ENCODE results near the gene ITGAD.

DNA sequence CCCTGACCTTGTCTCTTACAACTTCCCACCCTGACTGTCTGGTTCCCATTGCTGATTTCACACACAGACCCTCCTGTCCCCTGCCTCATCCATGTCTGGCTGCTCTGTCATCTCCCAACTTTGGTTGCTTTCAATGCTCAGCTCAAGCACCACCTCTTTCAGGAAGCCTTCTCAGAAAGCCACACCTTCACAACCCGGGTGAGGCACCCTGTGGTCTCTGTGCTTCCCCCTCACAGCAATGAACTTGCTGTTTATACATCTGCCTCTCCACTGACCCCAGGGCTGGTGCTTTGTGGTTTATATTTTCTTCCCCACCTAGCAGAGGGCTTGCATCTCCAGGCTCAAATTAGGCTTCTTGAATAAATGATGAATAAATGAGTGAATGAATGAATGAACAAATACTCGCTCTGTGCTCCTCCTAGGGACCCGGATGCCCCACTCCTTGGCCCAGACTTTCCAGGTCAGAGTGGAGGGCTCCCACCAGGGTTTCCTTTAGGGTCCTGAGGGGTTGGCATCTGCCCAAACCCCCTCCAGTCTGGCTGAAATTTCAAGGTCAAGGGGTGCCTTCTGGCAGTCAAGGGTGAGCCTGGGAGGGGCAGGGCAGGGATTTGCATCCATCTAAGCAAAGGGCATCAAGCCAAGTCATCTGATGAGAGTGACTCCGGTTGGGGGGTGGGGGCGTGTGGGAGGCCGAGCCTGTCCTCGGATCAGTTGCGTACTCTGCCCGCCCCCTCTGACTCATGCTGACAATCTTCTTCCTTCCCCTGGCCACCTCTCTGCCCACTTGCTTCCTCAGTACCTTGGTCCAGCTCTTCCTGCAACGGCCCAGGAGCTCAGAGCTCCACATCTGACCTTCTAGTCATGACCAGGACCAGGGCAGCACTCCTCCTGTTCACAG, 38.5 kb upstream of the ITGAD start, which contains the start of gene ITGAX:
- no peak for TF ChIP-seq POLR2AphosphoS5 (IDR thresholded peaks at IDR 0.05; ENCODE audit: low read depth)
- TF ChIP-seq, protein P1, sequence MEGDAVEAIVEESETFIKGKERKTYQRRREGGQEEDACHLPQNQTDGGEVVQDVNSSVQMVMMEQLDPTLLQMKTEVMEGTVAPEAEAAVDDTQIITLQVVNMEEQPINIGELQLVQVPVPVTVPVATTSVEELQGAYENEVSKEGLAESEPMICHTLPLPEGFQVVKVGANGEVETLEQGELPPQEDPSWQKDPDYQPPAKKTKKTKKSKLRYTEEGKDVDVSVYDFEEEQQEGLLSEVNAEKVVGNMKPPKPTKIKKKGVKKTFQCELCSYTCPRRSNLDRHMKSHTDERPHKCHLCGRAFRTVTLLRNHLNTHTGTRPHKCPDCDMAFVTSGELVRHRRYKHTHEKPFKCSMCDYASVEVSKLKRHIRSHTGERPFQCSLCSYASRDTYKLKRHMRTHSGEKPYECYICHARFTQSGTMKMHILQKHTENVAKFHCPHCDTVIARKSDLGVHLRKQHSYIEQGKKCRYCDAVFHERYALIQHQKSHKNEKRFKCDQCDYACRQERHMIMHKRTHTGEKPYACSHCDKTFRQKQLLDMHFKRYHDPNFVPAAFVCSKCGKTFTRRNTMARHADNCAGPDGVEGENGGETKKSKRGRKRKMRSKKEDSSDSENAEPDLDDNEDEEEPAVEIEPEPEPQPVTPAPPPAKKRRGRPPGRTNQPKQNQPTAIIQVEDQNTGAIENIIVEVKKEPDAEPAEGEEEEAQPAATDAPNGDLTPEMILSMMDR (conservative IDR thresholded peaks at IDR 0.05; ENCODE audit: low read depth in 2 of 2), result no peak
- no peak for TF ChIP-seq EZH2 (IDR thresholded peaks at IDR 0.05; ENCODE audit: low read depth, unreplicated experiment)
- no peak for TF ChIP-seq CREB1 (CRISPR knock-in tag; IDR thresholded peaks at IDR 0.05; ENCODE audit: low read depth)
- TF ChIP-seq, protein P2, sequence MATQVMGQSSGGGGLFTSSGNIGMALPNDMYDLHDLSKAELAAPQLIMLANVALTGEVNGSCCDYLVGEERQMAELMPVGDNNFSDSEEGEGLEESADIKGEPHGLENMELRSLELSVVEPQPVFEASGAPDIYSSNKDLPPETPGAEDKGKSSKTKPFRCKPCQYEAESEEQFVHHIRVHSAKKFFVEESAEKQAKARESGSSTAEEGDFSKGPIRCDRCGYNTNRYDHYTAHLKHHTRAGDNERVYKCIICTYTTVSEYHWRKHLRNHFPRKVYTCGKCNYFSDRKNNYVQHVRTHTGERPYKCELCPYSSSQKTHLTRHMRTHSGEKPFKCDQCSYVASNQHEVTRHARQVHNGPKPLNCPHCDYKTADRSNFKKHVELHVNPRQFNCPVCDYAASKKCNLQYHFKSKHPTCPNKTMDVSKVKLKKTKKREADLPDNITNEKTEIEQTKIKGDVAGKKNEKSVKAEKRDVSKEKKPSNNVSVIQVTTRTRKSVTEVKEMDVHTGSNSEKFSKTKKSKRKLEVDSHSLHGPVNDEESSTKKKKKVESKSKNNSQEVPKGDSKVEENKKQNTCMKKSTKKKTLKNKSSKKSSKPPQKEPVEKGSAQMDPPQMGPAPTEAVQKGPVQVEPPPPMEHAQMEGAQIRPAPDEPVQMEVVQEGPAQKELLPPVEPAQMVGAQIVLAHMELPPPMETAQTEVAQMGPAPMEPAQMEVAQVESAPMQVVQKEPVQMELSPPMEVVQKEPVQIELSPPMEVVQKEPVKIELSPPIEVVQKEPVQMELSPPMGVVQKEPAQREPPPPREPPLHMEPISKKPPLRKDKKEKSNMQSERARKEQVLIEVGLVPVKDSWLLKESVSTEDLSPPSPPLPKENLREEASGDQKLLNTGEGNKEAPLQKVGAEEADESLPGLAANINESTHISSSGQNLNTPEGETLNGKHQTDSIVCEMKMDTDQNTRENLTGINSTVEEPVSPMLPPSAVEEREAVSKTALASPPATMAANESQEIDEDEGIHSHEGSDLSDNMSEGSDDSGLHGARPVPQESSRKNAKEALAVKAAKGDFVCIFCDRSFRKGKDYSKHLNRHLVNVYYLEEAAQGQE (IDR thresholded peaks at IDR 0.05; ENCODE audit: unreplicated experiment), result no peak
- no peak for TF ChIP-seq EZH2phosphoT487 (IDR thresholded peaks at IDR 0.05; ENCODE audit: unreplicated experiment)
- TF ChIP-seq ZNF462 (CRISPR knock-in tag; IDR thresholded peaks at IDR 0.05), result no peak
- no peak for TF ChIP-seq ZNF114 (CRISPR knock-in tag; IDR thresholded peaks at IDR 0.05)
- TF ChIP-seq JUNB (IDR thresholded peaks at IDR 0.05; ENCODE audit: unreplicated experiment), result no peak

All from GM23338 (cell line).